Uterus (tissue), 2 donors: ENCODE measurements around the gene SLC22A6.

Experiments
- CTCF ChIP-seq, 4 experiments: fragments of 200-600 bp in 2 of 4; fragments of 450-650 bp in 2 of 4; sonication (generic) in 2 of 4; IDR thresholded peaks; one replicate each; pipeline ENCODE4 v1.5.1; 2016 to 2019; ENCODE audit warnings: antibody characterized with exemption in 4 of 4, mild to moderate bottlenecking in 2 of 4, moderate library complexity in 1 of 4
- POLR2A ChIP-seq, 2 donors: fragments of 450-650 bp; IDR thresholded peaks; one replicate each; pipeline ENCODE4 v1.6.1; 2016; ENCODE audit warnings: antibody characterized with exemption in 2 of 2, mild to moderate bottlenecking in 1 of 2, moderate library complexity in 1 of 2

DNA sequence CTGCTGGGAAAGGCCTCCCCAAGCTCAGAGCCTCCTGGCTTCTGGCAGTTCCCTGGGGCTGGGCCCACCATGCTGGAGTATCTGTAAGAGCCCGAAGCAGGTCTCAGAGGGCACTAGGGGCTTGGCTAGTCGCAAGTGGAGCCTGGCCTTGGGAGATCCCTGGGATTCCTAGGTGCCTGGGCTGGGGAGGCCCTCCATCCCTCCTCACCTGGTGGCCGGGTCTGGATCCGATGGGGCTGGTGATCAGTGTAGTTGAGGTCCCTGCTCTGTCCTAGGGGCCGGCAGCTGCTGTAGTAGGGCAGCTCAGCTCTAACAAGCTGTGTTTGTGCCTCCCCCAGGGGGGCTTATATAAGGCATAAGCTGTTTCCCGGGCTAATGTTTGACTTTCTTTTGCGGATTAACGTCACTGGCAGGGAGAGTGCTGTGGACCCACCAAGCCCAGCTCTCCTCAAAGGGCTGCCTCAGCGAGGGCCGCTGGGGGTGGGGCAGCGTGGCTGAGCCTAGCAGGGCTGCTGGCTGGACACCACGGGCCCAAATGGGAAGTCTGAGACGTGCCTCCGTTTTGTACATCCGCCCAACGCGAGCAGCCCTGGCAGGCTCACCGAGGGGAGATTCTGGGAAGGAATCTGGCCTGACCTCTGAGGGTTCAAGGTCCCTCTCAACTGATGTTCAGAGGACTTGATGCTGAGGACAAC lies 30.9 kb upstream of the SLC22A6 start, which contains the start of gene SLC22A8:
- TF ChIP-seq CTCF (IDR thresholded peaks at IDR 0.05) (no peak), POLR2A (IDR thresholded peaks at IDR 0.05) (no peak)
